ENCODE measurements around the gene PTGER3.

The PTGER3 gene

GRCh38 chr1:71019233-71019969 lies 28.2 kb downstream of the PTGER3 start:
- TF ChIP-seq POLR2A (IDR thresholded peaks at IDR 0.05; ENCODE audit: extremely low read depth, insufficient read length) (no peak), MAX (IDR thresholded peaks at IDR 0.05; ENCODE audit: low read depth, low read length) (no peak), CTCF (IDR thresholded peaks at IDR 0.05; ENCODE audit: low read depth, low read length) (no peak), MYC (IDR thresholded peaks at IDR 0.05; ENCODE audit: low read depth, low read length) (no peak)
- DNase-seq (ENCODE audit: low read depth): no peak
- no peak overlapping the region for H3K4me3 ChIP-seq (ENCODE audit: low read depth, low read length)

- no peak overlapping the region for H3K4me3 ChIP-seq (ENCODE audit: low read depth, low read length)
- DNase-seq (ENCODE audit: low read depth): no peak
- TF ChIP-seq MYC (IDR thresholded peaks at IDR 0.05; ENCODE audit: low read depth, low read length): no peak
- TF ChIP-seq MAX (IDR thresholded peaks at IDR 0.05; ENCODE audit: low read depth, low read length): no peak
- no peak for TF ChIP-seq CTCF (IDR thresholded peaks at IDR 0.05; ENCODE audit: low read depth, low read length)
- no peak for TF ChIP-seq POLR2A (IDR thresholded peaks at IDR 0.05; ENCODE audit: extremely low read depth, insufficient read length)
Measured at GRCh38 chr1:71018791-71019190, 28.8 kb downstream of the PTGER3 start.

GRCh38 chr1:71015745-71016144 lies 31.9 kb downstream of the PTGER3 start:
- DNase-seq (ENCODE audit: low read depth): no peak
- no peak overlapping the region for H3K4me3 ChIP-seq (ENCODE audit: low read depth, low read length)
- no peak for TF ChIP-seq MAX (IDR thresholded peaks at IDR 0.05; ENCODE audit: low read depth, low read length)
- TF ChIP-seq POLR2A (IDR thresholded peaks at IDR 0.05; ENCODE audit: extremely low read depth, insufficient read length): no peak
- no peak for TF ChIP-seq MYC (IDR thresholded peaks at IDR 0.05; ENCODE audit: low read depth, low read length)

GRCh38 chr1:71014178-71014579 lies 33.4 kb downstream of the PTGER3 start:
- no peak overlapping the region for H3K4me3 ChIP-seq (ENCODE audit: low read depth, low read length)
- no peak for TF ChIP-seq MYC (IDR thresholded peaks at IDR 0.05; ENCODE audit: low read depth, low read length)
- no peak for DNase-seq (ENCODE audit: low read depth)

GRCh38 chr1:71002709-71003475 lies 44.7 kb downstream of the PTGER3 start:
- no peak overlapping the region for H3K4me3 ChIP-seq (ENCODE audit: low read depth, low read length)
- DNase-seq (ENCODE audit: low read depth): no peak
- TF ChIP-seq MYC (IDR thresholded peaks at IDR 0.05; ENCODE audit: low read depth, low read length): no peak
- TF ChIP-seq CTCF (IDR thresholded peaks at IDR 0.05; ENCODE audit: low read depth, low read length): no peak
- TF ChIP-seq MAX (IDR thresholded peaks at IDR 0.05; ENCODE audit: low read depth, low read length): no peak
- TF ChIP-seq POLR2A (IDR thresholded peaks at IDR 0.05; ENCODE audit: extremely low read depth, insufficient read length): no peak

- DNase-seq (ENCODE audit: low read depth): no peak
- H3K4me3 ChIP-seq (ENCODE audit: low read depth, low read length): no peak overlapping the region
- TF ChIP-seq MYC (IDR thresholded peaks at IDR 0.05; ENCODE audit: low read depth, low read length) (no peak), MAX (IDR thresholded peaks at IDR 0.05; ENCODE audit: low read depth, low read length) (no peak), CTCF (IDR thresholded peaks at IDR 0.05; ENCODE audit: low read depth, low read length) (no peak), POLR2A (IDR thresholded peaks at IDR 0.05; ENCODE audit: extremely low read depth, insufficient read length) (no peak)
Measured at GRCh38 chr1:71001624-71002023, 46.0 kb downstream of the PTGER3 start.
